ENCODE results near the gene LRRC8D.
A peak's percentile ranks its signal among the peaks of the same experiment; 100 is the strongest.

LRRC8D gene

GRCh38 chr1:89942825-89943658 is 122.2 kb downstream of the LRRC8D start:
- DNase-seq: no peak

- no peak for DNase-seq
These were observed 123.3 kb downstream of the LRRC8D start for GRCh38 chr1:89943846-89944781.

- DNase-seq: no peak
These were observed 125.1 kb downstream of the LRRC8D start for GRCh38 chr1:89945852-89946476.

- DNase-seq: peak; percentile 11
These were observed 125.7 kb downstream of the LRRC8D start for GRCh38 chr1:89946532-89946931.

- no peak for DNase-seq
These were observed 128.0 kb downstream of the LRRC8D start for GRCh38 chr1:89948722-89949345.

- no peak for DNase-seq
These were observed 129.3 kb downstream of the LRRC8D start for GRCh38 chr1:89949991-89950624.

- DNase-seq: no peak
These were observed 129.9 kb downstream of the LRRC8D start for GRCh38 chr1:89950703-89951102.

GRCh38 chr1:89951766-89952604 is 131.2 kb downstream of the LRRC8D start:
- DNase-seq: no peak

GRCh38 chr1:89952605-89953130 is 131.8 kb downstream of the LRRC8D start:
- DNase-seq: no peak

- no peak for DNase-seq
These were observed 132.3 kb downstream of the LRRC8D start for GRCh38 chr1:89953131-89953626.

- no peak for DNase-seq
These were observed 133.1 kb downstream of the LRRC8D start for GRCh38 chr1:89953929-89954328.

GRCh38 chr1:89954401-89954800 is 133.6 kb downstream of the LRRC8D start:
- DNase-seq: no peak

- no peak for DNase-seq
These were observed 134.7 kb downstream of the LRRC8D start for GRCh38 chr1:89955311-89956205.

GRCh38 chr1:89957107-89957506 is 136.3 kb downstream of the LRRC8D start:
- DNase-seq: no peak

GRCh38 chr1:89958851-89959654 is 138.2 kb downstream of the LRRC8D start:
- no peak for DNase-seq

GRCh38 chr1:89959719-89960118 is 138.9 kb downstream of the LRRC8D start:
- DNase-seq: no peak

- DNase-seq: no peak
These were observed 141.4 kb downstream of the LRRC8D start for GRCh38 chr1:89962024-89962741.

- no peak for DNase-seq
These were observed 141.9 kb downstream of the LRRC8D start for GRCh38 chr1:89962742-89963075.
